WERI-Rb-1 (cell line): Measurements from ENCODE around the gene CCL19.
A peak's percentile ranks its signal among the peaks of the same experiment; 100 is the strongest.

Source experiments
- DNase-seq: peaks from one replicate; pipeline ENCODE4 v3.0.0-alpha.2; 2020
- H3K27ac ChIP-seq: fragments of 250-450 bp; sonication (Bioruptor Pico); 2 replicates; pipeline ENCODE4 v1.5.1; 2020; ENCODE audit warnings: mild to moderate bottlenecking, moderate library complexity
- H3K27me3 ChIP-seq: fragments of 250-450 bp; sonication (Bioruptor Pico); 2 replicates; pipeline ENCODE4 v1.5.1; 2021; ENCODE audit warnings: mild to moderate bottlenecking, low read depth, moderate library complexity; ENCODE audit not compliant: insufficient read depth, severe bottlenecking
- H3K36me3 ChIP-seq: fragments of 250-450 bp; sonication (Bioruptor Pico); 2 replicates; pipeline ENCODE4 v1.5.1; 2020; ENCODE audit warnings: mild to moderate bottlenecking, moderate library complexity
- H3K4me3 ChIP-seq: 2 replicates; pipeline ENCODE4 v1.5.1; 2011; ENCODE audit warnings: low read depth, mild to moderate bottlenecking, control low read depth, low read length
- H3K9me3 ChIP-seq: fragments of 250-450 bp; sonication (Bioruptor Pico); 2 replicates; pipeline ENCODE4 v1.5.1; 2021; ENCODE audit warnings: mild to moderate bottlenecking, moderate library complexity; ENCODE audit not compliant: severe bottlenecking
- CTCF ChIP-seq: IDR thresholded peaks from 2 replicates; pipeline ENCODE4 v1.5.1; 2011; ENCODE audit warnings: low read depth, mild to moderate bottlenecking, control low read depth, inconsistent platforms, low read length

The CCL19 gene

GRCh38 chr9:34651876-34652601, 39.0 kb downstream of the CCL19 start, which contains the start of gene IL11RA:
TSS of gene IL11RA (plus strand) at chr9:34652185. CDS start at chr9:34655218, 3,033 bp downstream.
- no peaks in the 10 kb centered on the region for H3K27me3 ChIP-seq
- peak within 1 kb of the TSS; percentile 81 for H3K27ac ChIP-seq
- DNase-seq, result peak; percentile 91
- peaks cover 15% of the 10 kb centered on the region for H3K36me3 ChIP-seq
- H3K4me3 ChIP-seq, result peak within 1 kb of the TSS; percentile 51
- H3K9me3 ChIP-seq, result no peaks in the 10 kb centered on the region
- no peak for TF ChIP-seq CTCF

- no peaks in the 10 kb centered on the region for H3K27me3 ChIP-seq
- no peak for DNase-seq
- H3K27ac ChIP-seq, result peak overlapping the region; percentile 81
- H3K4me3 ChIP-seq, result peak overlapping the region; percentile 51
- no peaks in the 10 kb centered on the region for H3K9me3 ChIP-seq
- H3K36me3 ChIP-seq, result peaks cover 15% of the 10 kb centered on the region
- no peak for TF ChIP-seq CTCF
These were observed 39.8 kb downstream of the CCL19 start for GRCh38 chr9:34651321-34651720.

GRCh38 chr9:34650816-34651215, 40.3 kb downstream of the CCL19 start:
- TF ChIP-seq CTCF, result no peak
- Histone ChIP-seq H3K36me3 (peaks cover 15% of the 10 kb centered on the region), H3K9me3 (no peaks in the 10 kb centered on the region), H3K4me3 (no peak overlapping the region), H3K27ac (no peak overlapping the region), H3K27me3 (no peaks in the 10 kb centered on the region)
- no peak for DNase-seq

GRCh38 chr9:34648673-34649072, 42.4 kb downstream of the CCL19 start:
- Histone ChIP-seq H3K9me3 (no peaks in the 10 kb centered on the region), H3K27ac (no peak overlapping the region), H3K4me3 (no peak overlapping the region), H3K27me3 (no peaks in the 10 kb centered on the region), H3K36me3 (peaks cover 15% of the 10 kb centered on the region)
- DNase-seq, result no peak
- TF ChIP-seq CTCF, result no peak

GRCh38 chr9:34647651-34648050, 43.4 kb downstream of the CCL19 start:
- peaks cover 15% of the 10 kb centered on the region for H3K36me3 ChIP-seq
- no peak overlapping the region for H3K27ac ChIP-seq
- DNase-seq, result no peak
- no peaks in the 10 kb centered on the region for H3K9me3 ChIP-seq
- no peaks in the 10 kb centered on the region for H3K27me3 ChIP-seq
- peak overlapping the region; percentile 68 for H3K4me3 ChIP-seq
- TF ChIP-seq CTCF, result no peak

GRCh38 chr9:34647084-34647403, 44.0 kb downstream of the CCL19 start:
- H3K9me3 ChIP-seq, result no peaks in the 10 kb centered on the region
- H3K27ac ChIP-seq, result peak overlapping the region; percentile 69
- H3K36me3 ChIP-seq, result peaks cover 15% of the 10 kb centered on the region
- no peak for TF ChIP-seq CTCF
- H3K27me3 ChIP-seq, result no peaks in the 10 kb centered on the region
- no peak for DNase-seq
- peak overlapping the region; percentile 68 for H3K4me3 ChIP-seq
